Measurements from ENCODE around the gene WDR64.

WDR64 gene

DNA sequence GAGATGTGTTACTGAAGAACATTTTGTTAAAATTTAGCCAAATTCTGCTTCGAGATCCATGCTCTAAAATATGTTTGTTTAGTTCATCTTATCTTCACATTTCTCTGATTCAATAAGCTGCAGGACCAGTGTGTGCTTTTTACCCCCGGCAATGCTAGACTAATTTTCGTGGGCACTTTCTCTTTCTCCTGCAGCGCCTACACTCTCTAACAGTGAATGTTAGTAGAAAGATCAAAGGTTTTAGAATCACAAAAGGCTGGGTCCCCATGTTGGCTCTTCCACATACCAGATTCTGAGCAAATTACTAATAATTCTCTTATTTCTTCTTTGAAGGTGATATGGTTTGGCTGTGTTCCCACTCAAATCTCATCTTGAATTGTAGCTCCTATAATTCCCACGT is 20.4 kb upstream of the WDR64 start:
- Histone ChIP-seq H2AFZ (ENCODE audit: insufficient read depth, low read length, poor library complexity) (no peak overlapping the region), H2AK5ac (ENCODE audit: low read length) (no peak overlapping the region), H4K8ac (ENCODE audit: low read depth, low read length) (no peak overlapping the region), H3K36me3 (ENCODE audit: control insufficient read depth in 1 of 2, insufficient read depth in 2 of 2, low read length in 2 of 2) (peaks cover 0 to 5% of the 10 kb centered on the region in 2 experiments), H3K9ac (ENCODE audit: low read length) (no peak overlapping the region), H3K27ac (ENCODE audit: low read depth, low read length) (no peak overlapping the region), H2BK5ac (ENCODE audit: low read depth, low read length, poor library complexity) (no peak overlapping the region), H4K91ac (ENCODE audit: low read depth, low read length) (no peak overlapping the region), H3K4me1 (ENCODE audit: control insufficient read depth in 1 of 2, insufficient read depth in 2 of 2, low read length in 2 of 2) (peaks cover 0 to 2% of the 10 kb centered on the region in 2 experiments), H4K12ac (ENCODE audit: low read depth, low read length) (no peak overlapping the region), H2BK12ac (ENCODE audit: low read length) (no peak overlapping the region), H3K9me3 (ENCODE audit: insufficient read depth, low read depth, low read length) (no peaks in the 10 kb centered on the region), H2BK120ac (ENCODE audit: insufficient read depth, low read length, poor library complexity) (no peak overlapping the region), H3K4me2 (ENCODE audit: low read length) (no peak overlapping the region), H3K79me1 (ENCODE audit: low read length) (no peaks in the 10 kb centered on the region), H3K23ac (ENCODE audit: low read length) (no peak overlapping the region), H3K27me3 (ENCODE audit: insufficient read depth, low read length) (no peaks in the 10 kb centered on the region), H3K79me2 (ENCODE audit: control insufficient read depth, insufficient read depth, low read length, poor library complexity) (no peaks in the 10 kb centered on the region), H3K4ac (ENCODE audit: low read depth, low read length) (no peak overlapping the region), H3K14ac (ENCODE audit: low read length) (no peak overlapping the region), H3K18ac (ENCODE audit: low read length) (no peak overlapping the region), H3K4me3 (ENCODE audit: low read depth, low read length) (no peak overlapping the region)
- DNase-seq = no peak
- WGBS (ENCODE audit: extremely low coverage, insufficient coverage, insufficient read length) = no CpG with 5 or more reads among the region's 5 CpGs

DNA sequence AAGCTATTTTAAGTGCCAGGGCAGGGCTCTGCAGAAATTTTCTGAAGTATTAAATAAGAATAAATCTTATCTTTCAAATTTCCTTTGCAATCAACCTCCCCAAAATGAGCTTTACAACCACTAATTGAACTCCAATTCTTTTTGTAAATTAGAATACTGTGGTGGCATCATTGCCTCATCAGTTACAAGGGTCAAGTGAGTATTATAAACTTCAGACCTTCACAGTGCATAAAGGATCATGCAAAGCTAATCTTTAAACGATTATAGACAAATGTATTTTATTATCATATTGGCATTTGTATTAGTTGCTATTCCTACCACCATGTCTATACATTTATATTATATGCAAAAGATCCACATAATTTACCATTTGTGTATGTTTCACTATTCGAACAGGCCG is 19.1 kb upstream of the WDR64 start:
- no peak overlapping the region for H3K23ac ChIP-seq (ENCODE audit: low read length)
- H3K14ac ChIP-seq (ENCODE audit: low read length) = no peak overlapping the region
- peaks cover 2 to 7% of the 10 kb centered on the region in 2 experiments for H3K4me1 ChIP-seq (ENCODE audit: control insufficient read depth in 1 of 2, insufficient read depth in 2 of 2, low read length in 2 of 2)
- H3K4ac ChIP-seq (ENCODE audit: low read depth, low read length) = no peak overlapping the region
- no peak overlapping the region for H2BK120ac ChIP-seq (ENCODE audit: insufficient read depth, low read length, poor library complexity)
- H3K4me3 ChIP-seq (ENCODE audit: low read depth, low read length) = no peak overlapping the region
- H3K27me3 ChIP-seq (ENCODE audit: insufficient read depth, low read length) = no peaks in the 10 kb centered on the region
- no peak overlapping the region for H3K4me2 ChIP-seq (ENCODE audit: low read length)
- DNase-seq = no peak
- H3K79me1 ChIP-seq (ENCODE audit: low read length) = no peaks in the 10 kb centered on the region
- H3K9me3 ChIP-seq (ENCODE audit: insufficient read depth, low read depth, low read length) = no peaks in the 10 kb centered on the region
- H3K18ac ChIP-seq (ENCODE audit: low read length) = no peak overlapping the region
- H2BK12ac ChIP-seq (ENCODE audit: low read length) = no peak overlapping the region
- no peak overlapping the region for H2AK5ac ChIP-seq (ENCODE audit: low read length)
- WGBS (ENCODE audit: extremely low coverage, insufficient coverage, insufficient read length) = no CpG with 5 or more reads among the region's 3 CpGs
- peaks cover 0 to 5% of the 10 kb centered on the region in 2 experiments for H3K36me3 ChIP-seq (ENCODE audit: control insufficient read depth in 1 of 2, insufficient read depth in 2 of 2, low read length in 2 of 2)
- H3K27ac ChIP-seq (ENCODE audit: low read depth, low read length) = no peak overlapping the region
- no peak overlapping the region for H4K91ac ChIP-seq (ENCODE audit: low read depth, low read length)
- H4K12ac ChIP-seq (ENCODE audit: low read depth, low read length) = no peak overlapping the region
- H3K9ac ChIP-seq (ENCODE audit: low read length) = no peak overlapping the region
- peaks cover under 1% of the 10 kb centered on the region for H3K79me2 ChIP-seq (ENCODE audit: control insufficient read depth, insufficient read depth, low read length, poor library complexity)
- no peak overlapping the region for H4K8ac ChIP-seq (ENCODE audit: low read depth, low read length)
- H2AFZ ChIP-seq (ENCODE audit: insufficient read depth, low read length, poor library complexity) = no peak overlapping the region
- H2BK5ac ChIP-seq (ENCODE audit: low read depth, low read length, poor library complexity) = no peak overlapping the region

DNA sequence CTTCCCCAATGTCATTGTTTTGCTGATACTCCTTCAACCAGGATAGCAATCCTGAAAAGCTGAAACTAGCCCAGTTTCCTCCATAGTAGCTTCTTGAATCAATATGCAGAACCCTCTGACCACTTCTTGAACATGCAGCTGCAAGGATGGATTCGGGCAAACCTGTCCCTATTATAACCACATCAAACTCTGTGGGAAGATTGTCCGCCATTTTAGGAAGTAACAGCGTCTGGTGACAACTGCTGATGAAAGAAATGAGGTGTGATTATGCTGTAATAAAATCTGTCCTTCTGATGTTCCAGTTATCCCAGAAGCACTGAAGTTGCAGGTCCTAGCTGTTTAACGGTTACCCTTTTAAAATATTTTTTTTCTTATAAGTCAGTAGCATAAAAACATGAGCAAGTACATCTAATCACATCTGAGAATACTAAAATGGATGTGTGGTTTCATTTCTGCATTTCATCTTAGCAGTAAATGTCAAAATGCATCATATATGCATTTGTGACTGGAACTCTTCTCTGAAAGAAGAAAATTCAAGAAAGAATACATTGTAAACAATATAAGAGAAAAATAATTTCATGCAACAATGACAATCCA is 16.4 kb upstream of the WDR64 start:
- Histone ChIP-seq H3K14ac (ENCODE audit: low read length) (no peak overlapping the region), H3K4me1 (ENCODE audit: control insufficient read depth in 1 of 2, insufficient read depth in 2 of 2, low read length in 2 of 2) (peaks cover 2 to 12% of the 10 kb centered on the region in 2 experiments), H3K4ac (ENCODE audit: low read depth, low read length) (no peak overlapping the region), H3K18ac (ENCODE audit: low read length) (no peak overlapping the region), H3K27me3 (ENCODE audit: insufficient read depth, low read length) (no peaks in the 10 kb centered on the region), H3K9me3 (ENCODE audit: insufficient read depth, low read depth, low read length) (no peaks in the 10 kb centered on the region), H2BK120ac (ENCODE audit: insufficient read depth, low read length, poor library complexity) (no peak overlapping the region), H4K12ac (ENCODE audit: low read depth, low read length) (no peak overlapping the region), H2AFZ (ENCODE audit: insufficient read depth, low read length, poor library complexity) (no peak overlapping the region), H4K91ac (ENCODE audit: low read depth, low read length) (no peak overlapping the region), H3K36me3 (ENCODE audit: control insufficient read depth in 1 of 2, insufficient read depth in 2 of 2, low read length in 2 of 2) (peaks cover 0 to 5% of the 10 kb centered on the region in 2 experiments), H3K23ac (ENCODE audit: low read length) (no peak overlapping the region), H3K4me2 (ENCODE audit: low read length) (no peak overlapping the region), H3K79me1 (ENCODE audit: low read length) (peaks cover 9% of the 10 kb centered on the region), H2AK5ac (ENCODE audit: low read length) (no peak overlapping the region), H2BK12ac (ENCODE audit: low read length) (no peak overlapping the region), H2BK5ac (ENCODE audit: low read depth, low read length, poor library complexity) (no peak overlapping the region), H3K9ac (ENCODE audit: low read length) (no peak overlapping the region), H3K4me3 (ENCODE audit: low read depth, low read length) (no peak overlapping the region), H3K27ac (ENCODE audit: low read depth, low read length) (no peak overlapping the region), H4K8ac (ENCODE audit: low read depth, low read length) (no peak overlapping the region), H3K79me2 (ENCODE audit: control insufficient read depth, insufficient read depth, low read length, poor library complexity) (peaks cover 9% of the 10 kb centered on the region)
- no peak for DNase-seq
- WGBS (ENCODE audit: extremely low coverage, insufficient coverage, insufficient read length) = no CpG with 5 or more reads among the region's 4 CpGs

- Histone ChIP-seq H3K18ac (ENCODE audit: low read length) (no peak overlapping the region), H3K27ac (ENCODE audit: low read depth, low read length) (no peak overlapping the region), H3K9ac (ENCODE audit: low read length) (no peak overlapping the region), H2AK5ac (ENCODE audit: low read length) (no peak overlapping the region), H3K4me1 (ENCODE audit: control insufficient read depth in 1 of 2, insufficient read depth in 2 of 2, low read length in 2 of 2) (peaks cover 2 to 15% of the 10 kb centered on the region in 2 experiments), H4K12ac (ENCODE audit: low read depth, low read length) (no peak overlapping the region), H3K27me3 (ENCODE audit: insufficient read depth, low read length) (no peaks in the 10 kb centered on the region), H3K36me3 (ENCODE audit: control insufficient read depth in 1 of 2, insufficient read depth in 2 of 2, low read length in 2 of 2) (peaks cover 0 to 5% of the 10 kb centered on the region in 2 experiments), H2BK120ac (ENCODE audit: insufficient read depth, low read length, poor library complexity) (no peak overlapping the region), H3K14ac (ENCODE audit: low read length) (no peak overlapping the region), H2BK12ac (ENCODE audit: low read length) (no peak overlapping the region), H2BK5ac (ENCODE audit: low read depth, low read length, poor library complexity) (no peak overlapping the region), H3K4me2 (ENCODE audit: low read length) (no peak overlapping the region), H2AFZ (ENCODE audit: insufficient read depth, low read length, poor library complexity) (no peak overlapping the region), H4K91ac (ENCODE audit: low read depth, low read length) (no peak overlapping the region), H3K23ac (ENCODE audit: low read length) (no peak overlapping the region), H4K8ac (ENCODE audit: low read depth, low read length) (no peak overlapping the region), H3K4ac (ENCODE audit: low read depth, low read length) (no peak overlapping the region), H3K4me3 (ENCODE audit: low read depth, low read length) (no peak overlapping the region), H3K9me3 (ENCODE audit: insufficient read depth, low read depth, low read length) (peaks cover 2% of the 10 kb centered on the region), H3K79me2 (ENCODE audit: control insufficient read depth, insufficient read depth, low read length, poor library complexity) (peaks cover 9% of the 10 kb centered on the region), H3K79me1 (ENCODE audit: low read length) (peaks cover 10% of the 10 kb centered on the region)
- no peak for DNase-seq
- WGBS (ENCODE audit: extremely low coverage, insufficient coverage, insufficient read length) = no CpG with 5 or more reads among the region's 1 CpG
These were observed 15.8 kb upstream of the WDR64 start for GRCh38 chr1:241636291-241636690.

Measured in trophoblast cell (in vitro differentiated cells and primary cell).